Measurements from ENCODE around the gene AFG1L. TPM values are rescaled to one million over a fixed set of nuclear protein-coding genes. Genes with fewer than 3 reads are reported as not detected.

Gene AFG1L
- total RNA-seq, 2 donors from 2014 or later: 10.5 to 11.1 TPM

DNA sequence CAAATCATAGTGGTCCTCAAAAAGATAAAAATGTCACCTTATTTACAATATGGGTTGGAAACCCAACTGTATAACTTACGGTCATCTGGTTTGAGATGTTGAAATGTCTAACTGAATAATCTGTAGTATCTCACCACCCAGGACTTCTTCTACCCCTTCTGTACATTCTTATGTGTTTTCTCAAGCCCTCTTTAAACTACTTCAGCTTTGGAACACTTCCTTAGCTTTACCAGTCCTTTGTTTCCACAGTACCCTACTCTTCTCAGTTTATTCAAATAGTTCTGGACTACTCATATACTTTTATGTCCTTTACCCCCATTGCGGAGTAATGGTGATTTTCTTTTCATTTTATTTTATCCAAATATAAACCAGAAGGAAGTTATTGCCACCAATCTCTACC, 137.3 kb downstream of the AFG1L start:
- Mint-ChIP-seq H3K4me1 (no peaks in the 10 kb centered on the region), H3K27ac (no peak overlapping the region), H3K36me3 (ENCODE audit: low read depth) (no peaks in the 10 kb centered on the region), H3K4me3 (no peak overlapping the region), H3K9me3 (no peaks in the 10 kb centered on the region), H3K27me3 (ENCODE audit: insufficient read depth) (no peaks in the 10 kb centered on the region)
- WGBS, 2 experiments (ENCODE audit: insufficient coverage in 1 of 2, insufficient read length in 1 of 2): 94% methylated on average over 2 of the region's 2 CpGs; no CpG with 5 or more reads in 1 of the 2 experiments
- no peak for DNase-seq
- TF ChIP-seq, protein P1, sequence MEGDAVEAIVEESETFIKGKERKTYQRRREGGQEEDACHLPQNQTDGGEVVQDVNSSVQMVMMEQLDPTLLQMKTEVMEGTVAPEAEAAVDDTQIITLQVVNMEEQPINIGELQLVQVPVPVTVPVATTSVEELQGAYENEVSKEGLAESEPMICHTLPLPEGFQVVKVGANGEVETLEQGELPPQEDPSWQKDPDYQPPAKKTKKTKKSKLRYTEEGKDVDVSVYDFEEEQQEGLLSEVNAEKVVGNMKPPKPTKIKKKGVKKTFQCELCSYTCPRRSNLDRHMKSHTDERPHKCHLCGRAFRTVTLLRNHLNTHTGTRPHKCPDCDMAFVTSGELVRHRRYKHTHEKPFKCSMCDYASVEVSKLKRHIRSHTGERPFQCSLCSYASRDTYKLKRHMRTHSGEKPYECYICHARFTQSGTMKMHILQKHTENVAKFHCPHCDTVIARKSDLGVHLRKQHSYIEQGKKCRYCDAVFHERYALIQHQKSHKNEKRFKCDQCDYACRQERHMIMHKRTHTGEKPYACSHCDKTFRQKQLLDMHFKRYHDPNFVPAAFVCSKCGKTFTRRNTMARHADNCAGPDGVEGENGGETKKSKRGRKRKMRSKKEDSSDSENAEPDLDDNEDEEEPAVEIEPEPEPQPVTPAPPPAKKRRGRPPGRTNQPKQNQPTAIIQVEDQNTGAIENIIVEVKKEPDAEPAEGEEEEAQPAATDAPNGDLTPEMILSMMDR (conservative IDR thresholded peaks at IDR 0.05): no peak
- H3K36me3 ChIP-seq (ENCODE audit: control insufficient read depth, insufficient read depth, low read length): no peaks in the 10 kb centered on the region
- no peak overlapping the region for H3K9ac ChIP-seq (ENCODE audit: extremely low read depth, low read length, poor library complexity, severe bottlenecking)
- no peak overlapping the region for H3K4me3 ChIP-seq (ENCODE audit: low read length)
- H3K9me3 ChIP-seq (ENCODE audit: control insufficient read depth, low read length): no peaks in the 10 kb centered on the region
- no peaks in the 10 kb centered on the region for H3K27me3 ChIP-seq (ENCODE audit: control insufficient read depth, insufficient read depth, low read length, poor library complexity, severe bottlenecking)
- no peaks in the 10 kb centered on the region for H3K4me1 ChIP-seq (ENCODE audit: control insufficient read depth, insufficient read depth, low read length)
- no peak overlapping the region for H3K27ac ChIP-seq (ENCODE audit: low read depth, low read length)

DNA sequence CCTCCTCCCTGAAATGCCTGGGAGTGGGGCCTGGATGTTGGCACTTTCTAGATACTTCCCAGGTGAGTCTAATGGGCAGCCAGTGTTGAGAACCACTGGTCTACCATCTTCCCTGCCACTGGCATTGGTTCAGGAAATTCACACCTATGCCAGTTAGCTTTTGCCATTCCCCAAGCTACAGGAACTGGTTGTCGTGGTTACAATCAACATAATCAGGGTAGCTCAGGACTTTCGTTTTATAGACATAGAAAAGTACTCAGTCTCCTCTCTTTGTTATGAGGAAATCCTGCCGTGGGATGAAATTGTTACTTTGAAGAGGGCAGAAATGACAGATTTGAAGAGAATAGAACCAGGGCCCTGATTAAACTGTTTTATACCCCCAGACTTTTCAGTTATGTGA, 137.9 kb downstream of the AFG1L start:
- Mint-ChIP-seq H3K27me3 (ENCODE audit: insufficient read depth) (no peaks in the 10 kb centered on the region), H3K36me3 (ENCODE audit: low read depth) (no peaks in the 10 kb centered on the region), H3K27ac (no peak overlapping the region), H3K9me3 (no peaks in the 10 kb centered on the region), H3K4me1 (no peaks in the 10 kb centered on the region), H3K4me3 (no peak overlapping the region)
- Histone ChIP-seq H3K4me1 (ENCODE audit: control insufficient read depth, insufficient read depth, low read length) (no peaks in the 10 kb centered on the region), H3K4me3 (ENCODE audit: low read length) (no peak overlapping the region), H3K27ac (ENCODE audit: low read depth, low read length) (no peak overlapping the region), H3K27me3 (ENCODE audit: control insufficient read depth, insufficient read depth, low read length, poor library complexity, severe bottlenecking) (no peaks in the 10 kb centered on the region), H3K36me3 (ENCODE audit: control insufficient read depth, insufficient read depth, low read length) (no peaks in the 10 kb centered on the region), H3K9ac (ENCODE audit: extremely low read depth, low read length, poor library complexity, severe bottlenecking) (no peak overlapping the region), H3K9me3 (ENCODE audit: control insufficient read depth, low read length) (no peaks in the 10 kb centered on the region)
- no peak for DNase-seq
- whole genome bisulfite sequencing, 2 experiments (ENCODE audit: insufficient coverage in 1 of 2, insufficient read length in 1 of 2): 93 to 98% methylated on average over 2 to 3 of the region's 3 CpGs
- TF ChIP-seq, protein P1 (conservative IDR thresholded peaks at IDR 0.05): no peak

DNA sequence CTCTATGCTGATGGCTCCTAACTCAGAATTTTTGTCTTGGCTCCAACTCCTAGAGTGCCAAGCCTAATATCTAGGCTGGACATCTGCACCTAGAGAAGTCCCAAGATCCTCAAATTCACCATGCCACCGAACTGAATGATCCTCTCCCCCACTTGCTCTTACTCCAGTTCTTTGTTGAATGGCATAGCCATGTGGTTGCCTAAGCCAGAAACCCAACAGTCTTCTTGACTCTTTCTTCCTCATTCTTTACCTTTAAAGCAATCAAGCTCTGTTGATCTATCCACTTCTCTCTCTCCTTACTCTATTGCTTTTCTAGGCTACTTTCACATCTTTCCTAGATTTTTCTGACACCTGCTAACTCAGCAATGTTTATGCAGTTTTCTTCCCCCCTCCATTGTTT, 139.4 kb downstream of the AFG1L start:
- Histone ChIP-seq H3K36me3 (ENCODE audit: control insufficient read depth, insufficient read depth, low read length) (no peaks in the 10 kb centered on the region), H3K4me3 (ENCODE audit: low read length) (no peak overlapping the region), H3K9me3 (ENCODE audit: control insufficient read depth, low read length) (no peaks in the 10 kb centered on the region), H3K9ac (ENCODE audit: extremely low read depth, low read length, poor library complexity, severe bottlenecking) (no peak overlapping the region), H3K27ac (ENCODE audit: low read depth, low read length) (no peak overlapping the region), H3K27me3 (ENCODE audit: control insufficient read depth, insufficient read depth, low read length, poor library complexity, severe bottlenecking) (no peaks in the 10 kb centered on the region), H3K4me1 (ENCODE audit: control insufficient read depth, insufficient read depth, low read length) (no peaks in the 10 kb centered on the region)
- no peaks in the 10 kb centered on the region for H3K36me3 Mint-ChIP-seq (ENCODE audit: low read depth)
- no peaks in the 10 kb centered on the region for H3K9me3 Mint-ChIP-seq
- H3K4me3 Mint-ChIP-seq: no peak overlapping the region
- WGBS, 2 experiments (ENCODE audit: insufficient coverage in 1 of 2, insufficient read length in 1 of 2): 84 to 100% methylated on average over 1 of the region's 1 CpG
- H3K27ac Mint-ChIP-seq: no peak overlapping the region
- H3K4me1 Mint-ChIP-seq: no peaks in the 10 kb centered on the region
- no peaks in the 10 kb centered on the region for H3K27me3 Mint-ChIP-seq (ENCODE audit: insufficient read depth)
- no peak for DNase-seq
- TF ChIP-seq, protein P1 (conservative IDR thresholded peaks at IDR 0.05): no peak

Measured in endodermal cell (in vitro differentiated cells).